Measurements from ENCODE around the gene RPL19.

The RPL19 gene

GRCh38 chr17:39222866-39223834, 23.1 kb downstream of the RPL19 start:
- ChIA-PET POLR2A (no interaction called here), CTCF (interaction anchor here (1.3 to 2.7 kb wide), 4 partner anchors 9 to 21 kb away, joined by 4 to 19 read pairs (median 4); no protein-coding TSS in a partner anchor)
- TF ChIP-seq, protein P1, sequence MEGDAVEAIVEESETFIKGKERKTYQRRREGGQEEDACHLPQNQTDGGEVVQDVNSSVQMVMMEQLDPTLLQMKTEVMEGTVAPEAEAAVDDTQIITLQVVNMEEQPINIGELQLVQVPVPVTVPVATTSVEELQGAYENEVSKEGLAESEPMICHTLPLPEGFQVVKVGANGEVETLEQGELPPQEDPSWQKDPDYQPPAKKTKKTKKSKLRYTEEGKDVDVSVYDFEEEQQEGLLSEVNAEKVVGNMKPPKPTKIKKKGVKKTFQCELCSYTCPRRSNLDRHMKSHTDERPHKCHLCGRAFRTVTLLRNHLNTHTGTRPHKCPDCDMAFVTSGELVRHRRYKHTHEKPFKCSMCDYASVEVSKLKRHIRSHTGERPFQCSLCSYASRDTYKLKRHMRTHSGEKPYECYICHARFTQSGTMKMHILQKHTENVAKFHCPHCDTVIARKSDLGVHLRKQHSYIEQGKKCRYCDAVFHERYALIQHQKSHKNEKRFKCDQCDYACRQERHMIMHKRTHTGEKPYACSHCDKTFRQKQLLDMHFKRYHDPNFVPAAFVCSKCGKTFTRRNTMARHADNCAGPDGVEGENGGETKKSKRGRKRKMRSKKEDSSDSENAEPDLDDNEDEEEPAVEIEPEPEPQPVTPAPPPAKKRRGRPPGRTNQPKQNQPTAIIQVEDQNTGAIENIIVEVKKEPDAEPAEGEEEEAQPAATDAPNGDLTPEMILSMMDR (IDR thresholded peaks at IDR 0.05; ENCODE audit: control extremely low read depth, extremely low read depth, low read depth, missing control alignments), result no peak
- no peak for DNase-seq (ENCODE audit: extremely low spot score)

DNA sequence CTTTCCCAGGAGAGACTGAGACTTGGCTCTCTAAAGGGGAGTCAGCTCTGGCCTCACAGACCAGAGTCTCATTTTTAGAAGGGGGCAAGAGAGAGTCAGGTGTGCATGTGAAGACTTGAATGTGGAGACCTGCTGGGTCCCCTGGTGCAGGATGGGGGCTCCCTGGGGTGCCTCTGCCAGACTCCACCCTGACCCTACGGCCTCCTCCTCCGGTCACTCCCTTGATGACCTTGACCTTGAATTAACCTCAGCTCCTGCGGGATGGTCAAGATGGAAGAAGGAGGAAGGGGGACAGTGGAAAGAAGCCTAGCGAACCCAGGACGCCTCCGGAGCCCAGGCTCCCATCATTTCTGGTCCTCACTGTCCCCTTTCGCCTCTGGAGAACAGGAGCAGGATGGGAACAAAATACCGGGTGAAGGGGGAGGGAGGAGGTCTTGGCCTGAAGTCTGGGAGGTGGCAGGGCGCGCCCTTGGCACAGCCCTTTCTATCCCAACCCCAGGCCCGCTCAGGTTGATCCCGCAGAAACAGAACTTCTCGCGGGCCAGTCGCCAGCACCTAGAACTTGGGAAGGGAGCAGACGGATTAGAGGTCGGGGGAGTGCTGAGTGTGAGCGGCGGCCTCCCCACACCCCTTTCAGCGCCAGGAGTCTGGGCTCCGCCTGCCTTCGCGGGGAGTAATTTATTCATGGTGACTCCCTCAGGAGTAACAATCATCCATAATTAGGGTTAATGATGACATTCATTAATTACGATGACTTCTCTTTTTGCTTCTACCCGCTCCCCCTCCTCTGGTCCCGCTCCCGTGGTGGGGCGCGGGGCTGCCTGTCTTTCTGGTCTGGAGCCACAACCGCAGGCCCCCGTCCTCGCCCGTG, 24.1 kb downstream of the RPL19 start:
- TF ChIP-seq, protein P1 (IDR thresholded peaks at IDR 0.05; ENCODE audit: control extremely low read depth, extremely low read depth, low read depth, missing control alignments), result no peak
- POLR2A ChIA-PET, result no interaction called here
- no peak for DNase-seq (ENCODE audit: extremely low spot score)
- CTCF ChIA-PET, result interaction anchor here (1.3 to 2.7 kb wide), 4 partner anchors 8 to 20 kb away, joined by 4 to 19 read pairs (median 4); no protein-coding TSS in a partner anchor

DNA sequence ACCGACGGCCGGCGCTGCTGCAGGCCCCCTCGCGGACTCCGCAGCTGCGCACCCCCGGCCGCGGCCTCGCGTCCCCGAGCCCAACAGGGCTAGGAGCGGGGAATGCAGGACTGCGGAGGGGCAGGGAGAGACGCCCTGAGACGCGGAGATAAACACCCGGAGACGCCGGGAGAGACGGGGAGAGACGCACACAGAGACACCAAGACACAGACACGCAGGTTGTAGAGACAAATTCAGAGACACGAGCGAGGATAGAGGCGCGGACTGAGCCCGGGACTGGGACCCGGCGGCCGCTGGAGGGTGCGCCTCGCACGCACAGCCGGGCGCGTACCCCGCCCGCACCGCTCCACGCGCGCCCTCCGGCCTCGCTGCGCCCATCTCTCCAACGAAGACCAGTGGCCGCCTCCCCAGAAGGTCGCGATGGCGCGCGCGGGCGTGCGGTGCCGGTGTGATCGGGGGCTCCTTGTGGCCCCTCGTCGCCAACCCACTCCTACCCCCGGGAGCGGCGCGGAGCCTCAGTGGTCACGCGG, 24.8 kb downstream of the RPL19 start:
- TF ChIP-seq, protein P1 (IDR thresholded peaks at IDR 0.05; ENCODE audit: control extremely low read depth, extremely low read depth, low read depth, missing control alignments), result no peak
- DNase-seq (ENCODE audit: extremely low spot score), result no peak
- POLR2A ChIA-PET, result no interaction called here
- CTCF ChIA-PET, result no interaction called here

DNA sequence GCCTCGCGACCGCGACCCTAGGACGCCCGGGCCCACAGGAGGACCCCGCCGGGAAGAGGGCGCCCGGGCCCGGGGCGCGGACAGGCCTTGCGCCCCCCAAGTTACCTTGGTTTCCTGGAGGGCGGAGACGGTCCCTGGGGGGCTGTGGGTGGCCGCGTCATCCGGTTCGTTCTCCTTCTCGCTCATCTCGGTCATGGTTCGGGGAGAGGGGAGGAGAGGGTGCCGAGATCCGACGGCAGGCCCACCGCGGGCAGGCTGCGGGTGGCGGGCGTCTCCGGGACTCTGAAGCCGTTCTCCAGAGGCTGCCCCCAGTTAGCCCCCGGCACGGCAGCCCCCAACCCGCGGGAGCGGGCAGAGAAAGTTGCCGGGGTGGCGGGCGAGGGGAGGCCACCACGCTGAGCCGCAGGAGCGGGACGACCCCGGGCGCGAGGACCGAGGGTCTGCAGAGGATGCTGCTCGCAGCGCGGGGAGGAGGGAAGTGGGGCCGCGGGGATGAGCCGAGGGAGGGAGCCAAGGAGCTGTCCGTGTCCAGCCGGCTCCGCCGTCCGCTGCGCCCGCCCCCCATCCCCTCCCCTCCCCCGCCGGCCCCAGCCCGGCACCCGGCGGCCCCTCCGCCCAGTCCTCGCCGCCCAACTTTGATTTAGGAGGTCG, 25.4 kb downstream of the RPL19 start, which contains the start of gene STAC2:
STAC2 (minus strand) TSS at position 638 of the 651 bp plus-strand sequence; CDS start at position 195, 443 bp downstream.
- CTCF ChIA-PET, result interaction anchor here (1.0 kb wide), 1 partner anchor 61 kb away, joined by 3 read pairs; no protein-coding TSS in a partner anchor
- TF ChIP-seq, protein P1 (IDR thresholded peaks at IDR 0.05; ENCODE audit: control extremely low read depth, extremely low read depth, low read depth, missing control alignments), result no peak
- no peak for DNase-seq (ENCODE audit: extremely low spot score)
- POLR2A ChIA-PET, result no interaction called here

GRCh38 chr17:39225959-39226683, 26.0 kb downstream of the RPL19 start:
- ChIA-PET CTCF (interaction anchor here (1.0 to 1.2 kb wide), 2 partner anchors 10 to 62 kb away, joined by 3 read pairs; no protein-coding TSS in a partner anchor), POLR2A (no interaction called here)
- TF ChIP-seq, protein P1 (IDR thresholded peaks at IDR 0.05; ENCODE audit: control extremely low read depth, extremely low read depth, low read depth, missing control alignments), result no peak
- no peak for DNase-seq (ENCODE audit: extremely low spot score)

All from GM10248 (cell line).